Suppressor macrophage treated with lipopolysaccharide for 1 hour (primary cell): ENCODE data around the gene SPG7.

Source experiments
- DNase-seq, 3 donors: peaks; one replicate each; pipeline ENCODE4 v3.0.0-alpha.2; 2020 to 2022

The SPG7 gene

DNA sequence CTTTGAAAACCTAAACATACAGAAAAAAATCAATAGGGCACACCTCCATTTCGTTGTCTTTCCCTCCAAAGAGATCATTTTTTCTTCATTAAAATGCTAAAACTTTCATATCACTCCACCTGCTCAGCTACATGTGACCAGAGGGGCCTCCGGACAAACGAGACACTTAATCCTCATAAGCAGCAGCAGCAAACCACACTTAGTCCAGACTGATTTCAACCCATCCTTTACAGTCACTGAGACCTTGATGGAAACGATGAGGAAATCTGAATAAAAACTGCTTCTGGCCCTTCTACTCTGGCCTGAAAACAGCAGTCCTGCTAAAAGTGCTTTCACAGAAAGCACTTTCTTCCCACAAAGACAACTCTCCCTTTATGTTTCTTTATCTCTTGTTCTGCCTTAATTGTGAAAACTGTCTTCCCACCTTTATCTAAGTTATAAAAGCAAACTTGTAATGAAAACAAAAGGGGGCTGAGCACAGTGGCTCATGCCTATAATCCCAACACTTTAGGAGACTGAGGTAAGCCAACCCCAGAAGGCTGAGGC, 22.4 kb upstream of the SPG7 start:
- no peak for DNase-seq

DNA sequence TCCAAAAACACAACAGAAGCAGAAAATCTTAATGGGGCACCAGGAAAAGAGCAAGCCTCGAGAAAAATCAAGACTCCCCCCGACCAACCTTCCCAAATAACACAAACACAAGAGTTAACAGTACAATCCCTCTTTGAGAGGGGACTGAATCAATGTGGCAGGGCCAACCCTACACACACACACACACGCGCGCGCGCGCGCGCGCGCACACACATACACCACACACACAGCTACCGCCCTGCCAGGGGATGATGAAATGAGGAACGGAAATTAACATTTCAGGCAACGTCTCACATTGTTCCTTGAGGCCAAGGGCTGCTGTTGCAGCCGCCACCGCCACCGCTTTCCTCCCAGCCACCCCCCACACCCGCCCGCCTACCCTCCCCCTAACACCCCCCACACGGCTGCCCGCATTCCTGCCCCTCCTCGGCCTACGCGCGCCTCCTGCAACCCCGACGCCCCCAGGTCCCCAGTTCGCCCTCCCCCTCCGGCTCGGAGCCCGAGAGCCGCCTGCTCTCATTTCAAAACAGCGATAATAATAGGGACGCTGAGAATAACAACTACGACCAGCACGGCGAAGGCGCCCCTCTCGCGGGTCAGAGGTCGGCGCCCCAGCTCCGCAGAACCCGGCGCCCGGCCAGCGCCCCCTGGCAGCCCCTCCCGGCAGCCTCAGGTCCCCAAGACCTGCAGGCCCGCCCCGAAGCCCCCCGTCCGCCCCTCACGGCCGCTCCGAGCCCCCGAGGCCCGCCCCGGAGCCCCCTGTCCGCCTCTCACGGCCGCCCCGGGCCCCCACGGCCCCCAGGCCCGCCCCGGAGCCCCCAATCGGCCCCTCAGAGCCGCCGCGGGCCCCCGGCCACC, 18.9 kb upstream of the SPG7 start:
- peak; percentile 93 to 95 (median 94) for DNase-seq

DNA sequence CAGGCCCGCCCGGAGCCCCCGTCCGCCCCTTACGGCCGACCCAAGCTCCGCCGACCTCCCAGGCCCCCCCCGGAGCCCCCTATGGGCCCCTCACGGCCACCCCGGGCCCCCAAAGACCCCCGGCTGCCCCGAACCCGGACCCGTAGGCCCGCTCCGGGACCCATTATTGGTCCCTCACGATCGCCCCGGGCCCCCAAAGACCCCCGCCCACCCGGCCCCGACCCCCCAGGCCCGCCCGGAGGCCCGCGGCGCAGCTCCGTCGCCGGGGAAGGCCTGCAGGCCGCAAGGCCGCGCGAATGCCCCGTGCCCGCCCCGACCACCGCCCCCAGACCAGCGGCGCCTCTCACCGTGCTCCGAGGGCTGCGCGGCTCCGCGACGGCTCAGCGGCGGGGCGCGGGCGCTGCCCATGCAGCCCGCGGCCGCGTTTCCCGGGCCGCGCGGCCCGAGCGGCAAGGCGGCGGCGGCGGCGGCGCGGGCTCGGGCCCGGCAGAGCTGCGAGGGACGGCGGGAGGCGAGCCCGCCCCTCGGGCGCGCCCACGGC, 18.2 kb upstream of the SPG7 start:
- peak in 1 of 3 donors; percentile 32 for DNase-seq

DNA sequence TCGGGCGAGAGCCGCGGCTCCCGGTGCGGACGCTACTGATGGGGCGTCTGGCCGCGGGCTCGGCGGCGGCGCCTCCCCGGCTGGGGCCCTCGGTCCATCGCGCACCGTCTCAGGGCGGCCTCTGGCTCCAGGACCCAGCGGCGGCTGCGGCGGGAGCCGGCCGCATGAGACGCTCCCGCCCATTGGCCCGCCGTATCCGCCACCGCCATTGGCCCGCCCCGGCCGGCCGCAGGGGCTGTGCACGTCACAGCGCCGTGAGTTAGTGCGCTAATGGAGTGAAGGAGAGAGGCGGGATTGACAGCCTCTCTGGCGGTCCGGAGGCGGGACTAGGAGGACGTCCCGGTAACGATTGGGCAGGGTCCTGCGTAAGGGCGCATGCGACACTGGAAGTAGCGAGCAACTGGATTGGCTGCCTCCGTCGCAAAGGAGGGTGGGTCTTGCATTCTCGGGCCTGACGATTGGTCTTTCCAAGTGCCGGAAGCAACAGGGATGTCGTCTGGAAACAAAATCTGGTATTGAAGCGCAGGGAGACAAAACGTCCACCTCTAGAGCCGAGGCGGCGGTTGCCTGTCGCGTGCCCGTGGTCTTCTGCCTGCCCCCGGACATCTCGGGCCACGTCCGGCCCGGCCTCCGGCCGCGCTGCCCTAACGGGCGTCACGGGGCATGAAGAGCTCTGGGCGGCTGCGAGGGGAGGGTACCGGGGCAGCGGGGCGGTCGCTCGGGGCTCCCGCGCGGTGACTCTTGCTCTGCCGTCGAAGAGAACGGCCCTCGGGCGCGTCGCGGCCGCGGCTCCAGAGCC, 17.6 kb upstream of the SPG7 start, which contains the start of gene ANKRD11:
ANKRD11 (minus strand) TSS at position 123 of the 799 bp plus-strand sequence. CDS start 173,542 bp downstream, outside the sequence.
- DNase-seq, result peak; percentile 99 to 100 (median 99)

DNA sequence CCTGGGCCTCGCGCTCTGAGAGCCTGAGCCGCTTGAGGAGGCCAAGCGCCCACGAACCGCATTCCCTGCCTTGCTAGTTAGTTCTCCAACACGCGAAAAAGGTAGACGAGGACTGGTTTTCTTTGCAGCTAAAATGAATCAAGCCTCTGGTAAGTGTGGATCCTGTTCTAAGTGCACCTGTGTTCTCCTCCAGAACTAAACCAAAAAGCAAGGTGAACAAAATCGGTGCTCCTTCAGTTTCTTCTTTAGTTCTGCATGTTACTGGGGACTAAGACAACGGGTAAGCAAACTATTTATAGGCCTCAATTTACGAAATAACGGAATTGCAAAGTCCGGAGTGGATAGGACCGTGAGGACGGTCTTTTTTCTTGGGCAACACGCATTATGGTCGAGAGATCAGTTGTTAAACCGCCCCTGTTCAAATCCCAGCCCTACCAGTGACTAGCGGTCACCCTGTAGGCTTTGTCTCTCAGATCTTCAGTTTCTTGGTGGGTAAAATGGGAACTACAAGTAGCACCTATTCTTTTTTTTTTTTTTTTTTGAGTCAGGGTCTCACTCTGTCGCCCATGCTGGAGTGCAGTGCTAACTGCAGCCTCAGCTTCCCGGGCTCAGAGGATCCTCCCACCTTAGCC, 16.8 kb upstream of the SPG7 start:
- peak; percentile 63 to 71 (median 67) for DNase-seq

DNA sequence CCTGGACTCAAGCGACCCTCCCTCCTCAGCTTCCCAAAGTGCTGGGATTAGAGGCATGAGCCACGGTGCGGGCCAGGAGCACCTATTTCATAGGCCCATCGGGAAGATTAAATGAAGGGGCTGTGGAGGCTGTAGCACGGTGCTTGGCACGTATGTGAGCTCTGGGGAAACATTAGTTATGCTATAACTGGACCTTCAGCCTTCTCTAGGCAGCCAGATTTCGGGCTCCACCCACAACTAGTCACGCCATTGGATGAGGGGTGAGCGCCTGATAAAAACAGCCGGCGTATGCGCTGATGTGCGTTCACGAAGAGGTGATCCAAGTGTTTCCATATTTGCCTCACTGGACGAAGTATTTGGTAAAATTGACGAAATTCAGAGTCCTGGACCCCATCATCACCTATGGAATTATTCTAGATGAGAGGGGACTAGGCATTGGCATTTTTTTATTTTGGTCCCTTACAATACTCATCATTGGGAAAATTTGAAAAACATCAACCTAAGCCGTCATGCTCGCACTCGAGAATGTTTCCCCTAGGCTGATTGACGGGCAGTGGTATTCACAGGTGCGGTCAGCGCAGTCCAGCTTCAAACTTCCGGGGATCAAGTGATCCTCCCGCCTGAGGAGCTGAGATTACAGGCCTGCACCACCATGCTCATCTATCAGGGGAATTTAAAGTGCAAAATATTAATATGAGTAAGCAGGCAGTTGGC, 16.1 kb upstream of the SPG7 start:
- DNase-seq, result no peak

DNA sequence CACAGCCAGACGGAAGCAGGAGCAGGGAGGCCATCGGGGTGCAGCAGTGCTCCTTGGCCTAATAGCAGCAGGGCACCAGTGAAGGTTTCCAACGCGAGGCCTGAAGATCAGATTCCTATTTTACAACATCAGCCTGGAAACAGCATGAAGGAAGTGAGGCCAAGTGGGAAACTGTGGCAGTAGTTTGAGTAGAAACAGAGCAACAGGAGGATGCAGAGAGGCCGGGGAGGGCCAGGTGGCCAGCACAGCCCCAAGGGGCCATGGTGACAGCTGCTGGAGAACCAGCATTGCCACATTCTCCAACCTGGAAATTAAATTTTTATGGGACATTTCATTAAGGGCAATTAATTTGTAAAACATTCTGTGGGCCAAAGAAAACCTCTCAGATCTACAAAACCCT, 14.4 kb upstream of the SPG7 start:
- no peak for DNase-seq

DNA sequence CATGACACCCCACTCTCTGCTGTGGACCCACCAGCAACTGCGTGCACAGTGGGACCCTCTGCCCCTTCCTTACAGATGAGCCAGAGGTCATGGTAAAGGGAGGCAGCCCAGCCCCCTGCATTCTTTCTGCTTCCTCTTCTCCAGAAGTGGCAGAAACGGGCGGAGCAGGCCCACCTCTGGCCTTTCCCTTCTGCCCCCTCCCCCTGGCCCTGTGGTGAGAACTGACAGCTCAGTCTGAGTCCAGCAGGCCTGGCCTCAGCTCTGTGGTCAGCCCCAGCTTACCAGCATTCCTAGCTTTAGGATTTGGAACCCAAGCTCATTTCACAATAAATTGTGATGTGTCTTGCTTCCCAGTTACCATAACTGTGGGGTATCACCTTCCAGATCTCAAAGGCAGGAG, 13.1 kb upstream of the SPG7 start:
- DNase-seq, result no peak

DNA sequence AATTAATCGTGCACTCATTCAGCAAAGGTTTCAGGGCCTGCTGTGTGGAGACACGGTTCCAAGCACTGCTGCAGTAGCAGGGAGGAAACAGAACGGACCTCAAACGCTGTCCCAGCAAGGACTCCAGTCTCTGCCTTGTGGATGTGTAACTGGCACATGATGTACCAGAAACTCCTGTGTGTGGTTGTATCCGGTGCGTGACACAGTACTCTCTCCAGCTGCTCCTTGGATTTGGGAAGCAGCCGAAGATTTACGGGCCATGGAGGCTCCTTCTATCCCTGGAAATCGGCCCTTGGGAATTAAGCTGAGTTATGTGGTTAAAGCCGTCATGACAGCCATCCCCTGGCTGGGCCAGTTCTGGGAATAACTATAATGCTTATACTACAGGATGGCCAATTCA, 9.4 kb upstream of the SPG7 start:
- DNase-seq, result no peak

DNA sequence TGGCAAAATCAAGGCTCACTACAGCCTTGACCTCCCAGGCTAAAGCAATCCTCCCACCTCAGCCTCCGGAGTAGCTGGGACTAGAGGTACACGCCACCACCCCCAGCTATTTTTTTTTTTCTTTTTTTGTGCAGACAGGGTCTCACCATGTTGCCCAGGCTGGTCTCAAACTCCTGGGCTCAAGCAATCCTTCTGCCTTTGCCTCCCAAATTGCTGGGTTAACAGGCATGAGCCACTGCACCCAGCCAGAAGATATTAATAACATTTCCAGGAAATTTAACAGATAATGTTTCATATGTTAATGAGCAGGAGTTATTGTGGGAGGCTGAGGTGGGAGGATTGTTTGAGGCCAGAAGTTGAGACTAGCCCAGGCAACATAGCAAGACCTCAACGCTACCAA, 8.4 kb upstream of the SPG7 start:
- DNase-seq, result no peak

DNA sequence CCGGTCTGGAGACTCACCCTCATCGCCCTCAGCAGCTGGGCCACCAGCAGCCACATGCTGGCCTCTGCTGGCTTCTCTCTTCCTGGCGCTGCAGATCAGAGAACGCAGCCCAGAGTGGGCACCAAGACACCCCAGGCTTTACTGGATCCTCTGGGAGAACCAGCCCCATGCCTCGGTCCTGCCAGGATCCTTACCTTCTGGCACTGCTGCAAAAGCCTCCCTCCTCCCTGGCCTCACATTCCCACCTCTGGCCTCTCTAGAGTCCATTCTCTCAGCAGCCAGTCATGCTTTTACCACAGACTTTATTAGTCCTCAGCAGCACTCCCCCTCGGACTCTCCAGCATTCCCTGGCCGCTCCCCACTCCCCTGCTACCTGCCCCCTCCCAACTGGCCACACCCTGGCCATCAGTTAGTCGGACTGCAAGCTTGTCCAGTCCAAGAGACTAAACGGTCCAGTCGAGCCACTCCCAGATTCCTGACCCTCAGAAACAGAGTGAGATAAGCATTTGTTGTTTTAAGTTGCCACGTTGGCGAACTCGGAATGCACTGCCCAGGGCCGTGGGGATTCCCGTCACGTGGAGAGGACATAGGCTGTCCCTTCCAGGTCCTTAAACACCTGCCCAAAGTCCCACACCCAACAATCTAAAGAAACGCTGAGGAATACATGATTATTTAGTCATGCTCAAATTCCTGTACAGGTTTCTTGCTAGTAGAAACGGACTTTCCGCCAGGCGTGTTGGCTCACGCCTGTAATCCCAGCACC, 5.9 kb upstream of the SPG7 start:
- no peak for DNase-seq

DNA sequence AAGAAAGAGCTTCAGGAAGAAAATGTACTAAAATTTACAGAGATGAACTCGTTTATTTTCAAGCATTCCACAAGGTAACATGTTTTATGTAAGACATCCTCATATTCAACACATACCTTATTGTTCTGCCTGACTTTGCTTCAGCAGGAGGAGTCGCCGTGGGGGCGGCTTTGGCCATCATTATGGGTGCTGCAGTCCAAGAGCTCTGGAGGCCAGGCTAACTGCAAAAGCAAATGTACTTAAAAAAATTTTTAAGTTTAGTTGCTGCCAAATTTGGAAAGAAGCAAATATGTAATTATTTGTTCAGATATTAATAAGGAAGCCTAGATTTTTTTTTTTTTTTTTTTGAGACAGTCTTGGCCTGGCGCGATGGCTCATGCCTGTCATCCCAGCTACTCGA, 4.1 kb upstream of the SPG7 start:
- no peak for DNase-seq

DNA sequence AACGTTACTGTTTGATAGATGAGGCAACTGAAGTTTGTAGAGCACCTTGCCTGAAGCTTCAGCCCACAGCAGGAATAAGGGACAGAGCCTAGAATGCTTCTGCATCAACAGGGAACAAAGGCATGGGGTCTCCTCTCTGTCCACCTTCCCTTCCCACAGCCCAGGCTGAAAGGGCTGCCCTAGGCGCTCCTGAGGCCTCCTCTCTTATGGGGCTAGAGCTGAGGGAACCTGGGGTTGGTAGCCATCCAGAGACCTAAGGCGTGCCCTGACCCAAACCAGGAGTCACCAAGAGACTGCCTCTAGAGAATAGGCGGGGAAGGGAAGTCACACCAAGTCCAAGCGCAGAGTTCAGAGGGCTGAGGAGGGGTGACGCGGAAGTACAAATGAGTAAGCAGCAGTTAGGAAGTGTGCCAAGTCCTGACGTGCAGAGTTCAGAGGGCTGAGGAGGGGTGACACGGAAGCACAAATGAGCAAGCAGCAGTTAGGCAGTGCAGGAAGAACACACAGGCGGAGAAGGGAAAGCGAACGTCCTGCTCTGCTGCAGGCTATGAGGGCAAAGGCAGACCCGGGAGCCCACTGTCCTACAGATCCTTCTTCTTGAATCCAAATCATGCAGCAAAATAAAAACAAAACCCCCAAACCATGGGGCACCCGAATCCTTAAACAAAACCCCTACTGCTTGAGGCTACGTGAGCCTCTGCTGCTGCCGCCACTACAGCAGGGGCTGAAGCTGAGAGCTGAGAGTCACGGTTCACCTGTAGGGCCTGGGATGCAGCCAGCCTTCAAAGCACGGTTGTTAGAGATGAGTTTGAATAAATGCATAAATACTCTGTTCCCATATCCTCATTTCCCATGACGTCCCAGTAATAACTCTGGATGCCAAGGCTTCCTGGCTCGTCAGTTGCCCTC, 2.7 kb upstream of the SPG7 start:
- peak; percentile 96 to 99 (median 98) for DNase-seq

DNA sequence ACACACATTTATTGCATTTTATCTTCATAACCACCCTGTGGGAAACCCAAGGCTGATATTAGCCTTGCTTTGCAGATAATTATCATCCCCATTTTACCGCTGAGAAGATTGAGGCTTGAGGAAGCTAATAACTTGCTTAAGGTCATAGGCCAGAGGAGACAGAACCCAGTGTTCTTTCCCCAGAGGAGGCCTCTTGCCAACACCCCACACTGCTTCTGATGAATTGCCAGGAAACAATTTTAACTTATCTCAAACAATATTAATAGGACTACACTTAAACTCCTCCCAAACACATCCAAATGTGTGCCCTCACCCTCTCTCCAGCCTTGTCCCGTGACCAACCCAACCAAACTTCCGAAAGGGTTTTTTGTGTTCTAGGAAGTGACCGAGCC, 2.1 kb upstream of the SPG7 start:
- DNase-seq, result no peak

DNA sequence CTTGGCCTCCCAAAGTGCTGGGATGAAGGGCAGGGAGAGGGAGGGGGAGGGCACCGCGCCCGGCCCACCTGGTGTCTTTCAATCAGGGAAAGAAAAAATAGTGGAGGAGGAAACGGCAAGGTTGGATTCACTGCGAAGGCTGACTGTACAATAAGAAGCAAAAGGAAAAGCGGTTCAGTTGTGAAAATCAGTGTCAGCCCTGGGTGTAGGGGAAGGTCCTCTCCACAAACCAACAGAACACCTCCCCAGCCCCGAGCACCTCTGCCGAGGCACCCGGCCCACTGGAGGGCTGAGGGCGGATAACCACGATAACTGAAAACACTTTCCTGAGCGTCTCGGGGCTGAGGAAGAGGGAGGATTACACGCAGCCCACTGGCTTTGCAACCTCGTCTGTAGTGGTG, 1.4 kb upstream of the SPG7 start:
- DNase-seq, result peak in 1 of 3 donors; percentile 12

DNA sequence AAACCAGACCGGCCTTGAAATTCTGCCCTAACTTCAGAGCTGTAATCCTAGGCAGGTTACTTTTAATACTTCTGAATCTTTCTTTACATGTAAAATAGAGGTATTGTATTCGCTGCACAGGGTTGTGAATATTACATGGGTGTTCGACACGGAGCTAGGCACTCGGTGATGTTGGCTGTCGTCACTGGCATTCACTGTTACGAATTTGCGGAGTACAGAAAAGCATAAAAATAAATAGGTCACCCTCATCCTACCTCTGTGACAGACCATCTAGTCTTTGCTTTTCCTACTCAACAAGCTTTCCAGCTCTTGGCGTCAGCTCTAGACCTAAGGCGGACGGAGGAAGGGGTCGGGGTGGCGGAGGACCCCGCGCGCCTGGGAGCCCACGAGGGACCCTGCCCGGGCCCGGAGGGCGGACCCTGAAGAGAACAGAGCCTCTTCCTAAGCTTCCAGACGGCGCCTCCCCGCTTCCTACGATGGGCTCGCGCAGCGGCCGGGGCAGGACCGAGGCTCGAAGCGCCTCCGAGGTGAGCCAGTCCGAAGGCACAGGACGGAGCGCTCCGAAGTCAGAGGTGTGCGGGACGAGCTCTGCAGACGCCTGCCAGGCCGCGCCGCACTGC, 879 bp upstream of the SPG7 start:
- DNase-seq, result no peak

DNA sequence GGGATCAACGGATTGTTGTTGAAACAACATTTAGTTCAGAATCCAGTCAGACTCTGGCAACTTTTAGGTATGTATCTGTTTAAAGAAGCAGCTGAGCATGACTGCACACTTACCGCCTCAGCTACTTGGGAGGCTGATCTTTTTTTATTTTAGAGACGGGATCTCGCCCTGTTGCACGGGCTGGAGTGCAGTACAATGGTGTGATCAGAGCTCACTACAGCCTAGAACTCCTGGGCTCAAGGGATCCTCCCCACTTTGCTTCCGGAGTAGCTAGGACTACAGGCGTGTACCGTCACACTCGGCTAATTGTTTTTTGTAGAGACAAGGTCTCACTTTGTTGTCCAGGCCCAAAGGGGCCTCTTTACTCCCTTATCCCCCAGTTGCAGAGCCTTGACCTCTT, 2.3 kb downstream of the SPG7 start:
- no peak for DNase-seq

DNA sequence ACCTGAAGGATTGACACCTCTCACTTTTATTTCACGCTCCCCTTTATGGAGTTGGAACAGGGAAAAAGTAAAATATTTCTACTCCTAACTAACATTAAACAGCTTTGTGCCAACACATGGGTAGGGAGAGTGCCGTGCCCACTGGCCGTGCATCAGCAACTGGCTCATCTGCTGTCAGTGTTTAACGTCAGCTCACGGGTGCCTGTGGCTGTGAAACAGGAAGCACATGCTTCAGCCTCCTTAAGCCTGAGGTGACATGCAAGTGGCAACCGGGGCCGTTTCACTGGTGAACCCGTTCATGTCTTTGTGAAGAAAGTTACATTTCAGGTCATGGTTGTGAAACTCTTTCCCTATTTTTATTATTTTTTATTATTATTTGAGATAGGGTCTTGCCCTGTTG, 3.2 kb downstream of the SPG7 start:
- peak in 2 of 3 donors; percentile 24 to 47 for DNase-seq

DNA sequence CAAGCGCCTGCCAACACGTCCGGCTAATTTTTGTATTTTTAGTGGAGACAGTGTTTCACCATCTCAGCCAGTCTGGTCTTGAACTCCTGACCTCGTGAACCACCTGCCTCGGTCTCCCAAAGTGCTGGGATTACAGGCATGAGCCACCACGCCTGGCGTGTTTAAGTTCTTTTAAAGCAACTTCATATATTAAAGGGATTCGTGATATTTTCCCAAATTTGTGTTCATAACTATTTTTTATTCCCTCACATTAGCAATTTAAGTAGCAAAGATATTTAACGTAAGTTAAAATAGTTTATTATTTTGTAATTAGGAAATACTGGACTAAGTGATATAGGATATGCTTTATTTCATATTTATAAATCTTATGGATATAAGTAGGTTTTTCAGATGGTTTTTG, 4.2 kb downstream of the SPG7 start:
- DNase-seq, result no peak

DNA sequence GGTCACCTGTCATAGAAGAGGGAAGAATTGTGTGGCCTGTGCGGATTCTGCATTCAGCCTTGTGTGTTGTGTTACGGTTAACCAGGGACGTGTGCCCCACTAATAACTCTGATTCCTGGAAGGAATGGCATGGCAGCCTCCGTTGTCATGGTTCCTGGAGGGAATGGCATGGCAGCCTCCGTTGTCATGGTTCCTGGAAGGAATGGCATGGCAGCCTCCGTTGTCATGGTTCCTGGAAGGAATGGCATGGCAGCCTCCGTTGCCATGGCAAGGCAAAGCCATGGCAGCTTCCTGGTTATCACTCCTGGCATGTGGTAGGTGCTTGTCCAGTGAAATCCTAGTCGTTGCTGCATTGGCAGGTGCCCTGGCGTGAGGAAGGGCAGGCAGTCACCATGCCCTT, 8.9 kb downstream of the SPG7 start:
- DNase-seq, result no peak
